HEK293 (cell line): Measurements from ENCODE around the gene CCDC127.
"Not testable (repeated sequence)": the region's sequence is repeated elsewhere in the genome, so short reads cannot be mapped to it uniquely, and the experiment has no call there.

Experiments
- CTCF ChIA-PET: fragments of 350-600 bp; formaldehyde crosslinking; extraction: SDS; loops from one replicate; lab custom pipeline; 2021; ENCODE audit warnings: antibody characterized with exemption; lab: Yijun Ruan, JAX
- POLR2A ChIA-PET: fragments of 300-600 bp; formaldehyde crosslinking; extraction: SDS; loops from one replicate; lab custom pipeline; 2020; ENCODE audit warnings: antibody characterized with exemption, inconsistent platforms; lab: Yijun Ruan, JAX
- H3K27ac ChIP-seq: fragments of 200-500 bp; sonication (Bioruptor generic); 2 replicates; pipeline ENCODE4 v1.5.1; 2014; ENCODE audit warnings: low read depth, low read length, control low read depth, inconsistent platforms; ENCODE audit errors: extremely low read depth
- H3K36me3 ChIP-seq, 2 experiments: fragments of 200-500 bp in 1 of 2; sonication (Bioruptor generic) in 1 of 2; 1 replicate in 1 of 2; 2 replicates in 1 of 2; pipeline ENCODE4 v1.5.1; 2014 to 2017; ENCODE audit warnings: inconsistent platforms in 2 of 2, low read length in 2 of 2; ENCODE audit not compliant: control insufficient read depth in 2 of 2, insufficient read depth in 1 of 2
- H3K4me1 ChIP-seq: fragments of 200-500 bp; sonication (Bioruptor generic); 2 replicates; pipeline ENCODE4 v1.5.1; 2014; ENCODE audit warnings: mild to moderate bottlenecking, low read length, inconsistent platforms; ENCODE audit not compliant: control insufficient read depth, insufficient read depth
- H3K4me3 ChIP-seq: 2 replicates; pipeline ENCODE4 v1.5.1; 2011; ENCODE audit warnings: low read depth, mild to moderate bottlenecking, control low read depth, low read length, moderate library complexity
- H3K9me3 ChIP-seq: fragments of 200-500 bp; sonication (Bioruptor generic); 2 replicates; pipeline ENCODE4 v1.5.1; 2014; ENCODE audit warnings: low read depth, low read length, inconsistent platforms; ENCODE audit not compliant: control insufficient read depth, insufficient read depth
- FEZF1 ChIP-seq: fragments of 450-650 bp; formaldehyde crosslinking; IDR thresholded peaks from 2 replicates; pipeline ENCODE4 v1.5.1; 2016; ENCODE audit warnings: missing biosample characterization, missing genetic modification characterization
- HOXA7 ChIP-seq: sonication (generic); formaldehyde crosslinking; IDR thresholded peaks from 2 replicates; pipeline ENCODE4 v1.8.1; 2022; ENCODE audit warnings: missing genetic modification reagents, borderline replicate concordance
- KLF1 ChIP-seq: fragments of 450-650 bp; formaldehyde crosslinking; IDR thresholded peaks from 2 replicates; pipeline ENCODE4 v1.5.1; 2016; ENCODE audit warnings: missing biosample characterization, missing genetic modification characterization
- KLF8 ChIP-seq: fragments of 450-650 bp; formaldehyde crosslinking; IDR thresholded peaks from 2 replicates; pipeline ENCODE4 v1.5.1; 2016; ENCODE audit warnings: missing biosample characterization, missing genetic modification characterization
- PRDM1 ChIP-seq: fragments of 450-650 bp; formaldehyde crosslinking; IDR thresholded peaks from 2 replicates; pipeline ENCODE4; 2016; ENCODE audit warnings: missing biosample characterization, missing genetic modification characterization
- PRDM6 ChIP-seq: fragments of 450-650 bp; formaldehyde crosslinking; IDR thresholded peaks from 2 replicates; pipeline ENCODE4 v1.5.1; 2017; ENCODE audit warnings: missing biosample characterization, missing genetic modification characterization
- ZBTB48 ChIP-seq: fragments of 450-650 bp; formaldehyde crosslinking; IDR thresholded peaks from 2 replicates; pipeline ENCODE4 v1.5.1; 2016; ENCODE audit warnings: missing biosample characterization, missing genetic modification characterization
- ZEB2 ChIP-seq: fragments of 450-650 bp; formaldehyde crosslinking; IDR thresholded peaks from 2 replicates; pipeline ENCODE4 v1.5.1; 2016; ENCODE audit warnings: missing biosample characterization, missing genetic modification characterization
- ZNF132 ChIP-seq: fragments of 450-650 bp; formaldehyde crosslinking; IDR thresholded peaks from 2 replicates; pipeline ENCODE4 v1.5.1; 2017; ENCODE audit warnings: missing biosample characterization, missing genetic modification characterization, borderline replicate concordance
- ZNF184 ChIP-seq: fragments of 450-650 bp; IDR thresholded peaks from 2 replicates; pipeline ENCODE4 v1.5.1; 2018; ENCODE audit warnings: missing biosample characterization, mild to moderate bottlenecking, missing genetic modification characterization
- ZNF354C ChIP-seq: fragments of 450-650 bp; formaldehyde crosslinking; IDR thresholded peaks from 2 replicates; pipeline ENCODE4 v1.5.1; 2016; ENCODE audit warnings: missing biosample characterization, missing genetic modification characterization, low read depth, borderline replicate concordance
- ZNF416 ChIP-seq: fragments of 450-650 bp; formaldehyde crosslinking; IDR thresholded peaks from 2 replicates; pipeline ENCODE4 v1.5.1; 2016; ENCODE audit warnings: missing biosample characterization, missing genetic modification characterization
- ZNF529 ChIP-seq: fragments of 450-650 bp; formaldehyde crosslinking; IDR thresholded peaks from 2 replicates; pipeline ENCODE4 v1.5.1; 2017; ENCODE audit warnings: missing genetic modification characterization, missing biosample characterization; ENCODE audit not compliant: insufficient replicate concordance
- ZNF549 ChIP-seq: fragments of 450-650 bp; IDR thresholded peaks from 2 replicates; pipeline ENCODE4 v1.5.1; 2018; ENCODE audit warnings: missing biosample characterization, missing genetic modification characterization, mild to moderate bottlenecking, inconsistent platforms, moderate library complexity
- ZNF670 ChIP-seq: fragments of 450-650 bp; formaldehyde crosslinking; IDR thresholded peaks from 2 replicates; pipeline ENCODE4 v1.5.1; 2016; ENCODE audit warnings: missing biosample characterization, missing genetic modification characterization, low read depth
- ZSCAN23 ChIP-seq: fragments of 450-650 bp; formaldehyde crosslinking; IDR thresholded peaks from 2 replicates; pipeline ENCODE4 v1.5.1; 2016; ENCODE audit warnings: missing biosample characterization, missing genetic modification characterization
- TF ChIP-seq, protein P1 (sequence below): fragments of 450-650 bp; formaldehyde crosslinking; IDR thresholded peaks from 2 replicates; pipeline ENCODE4 v1.5.1; 2016; ENCODE audit warnings: missing biosample characterization, missing genetic modification characterization
- TF ChIP-seq, protein P2 (sequence below): fragments of 450-650 bp; formaldehyde crosslinking; optimal IDR thresholded peaks from 2 replicates; pipeline ENCODE3; 2016; ENCODE audit warnings: missing biosample characterization, mild to moderate bottlenecking, missing genetic modification characterization
- TF ChIP-seq, protein P3 (sequence below): fragments of 450-650 bp; formaldehyde crosslinking; IDR thresholded peaks from 2 replicates; pipeline ENCODE4 v1.5.1; 2016; ENCODE audit warnings: missing biosample characterization, missing genetic modification characterization, borderline replicate concordance
- TF ChIP-seq, protein P4 (sequence below): fragments of 450-650 bp; formaldehyde crosslinking; IDR thresholded peaks from 2 replicates; pipeline ENCODE4 v1.5.1; 2016; ENCODE audit warnings: missing biosample characterization, missing genetic modification characterization, low read depth
- TF ChIP-seq, protein P5 (sequence below): fragments of 450-650 bp; formaldehyde crosslinking; IDR thresholded peaks from 2 replicates; pipeline ENCODE4 v1.5.1; 2016; ENCODE audit warnings: missing biosample characterization, missing genetic modification characterization

CCDC127 gene

GRCh38 chr5:164783-165182 is 53.2 kb downstream of the CCDC127 start:
- H3K27ac ChIP-seq, H3K36me3 ChIP-seq, H3K4me3 ChIP-seq, H3K9me3 ChIP-seq, H3K4me1 ChIP-seq, CTCF ChIA-PET: not testable (repeated sequence)
- TF ChIP-seq KLF1 (tag by site-specific recombination) (peak; percentile 75), KLF8 (tag by site-specific recombination) (peak; percentile 72; the same call in 1 of the 2 replicates)
- POLR2A ChIA-PET = interaction anchor here (0.7 kb wide), 2 partner anchors 27 to 43 kb away, joined by 4 read pairs; no protein-coding TSS in a partner anchor

DNA sequence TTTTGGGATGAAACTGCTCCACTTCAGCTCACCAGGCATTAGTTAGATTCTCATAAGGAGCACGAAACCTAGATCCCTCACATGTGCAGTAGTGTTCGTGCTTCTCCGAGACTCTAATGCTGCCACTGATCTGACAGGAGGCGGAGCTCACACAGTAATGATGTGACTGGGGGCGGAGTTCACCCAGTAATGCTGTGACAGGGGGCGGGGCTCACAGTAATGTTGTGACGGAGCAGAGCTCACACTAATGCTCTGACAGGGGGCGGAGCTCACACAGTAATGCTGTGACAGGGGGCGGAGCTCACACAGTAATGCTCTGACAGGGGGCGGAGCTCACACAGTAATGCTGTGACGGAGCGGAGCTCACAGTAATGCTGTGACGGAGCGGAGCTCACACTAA is 53.7 kb downstream of the CCDC127 start:
- TF ChIP-seq ZNF670 (tag by site-specific recombination) (no peak), ZSCAN23 (tag by site-specific recombination) (no peak), ZBTB48 (tag by site-specific recombination) (no peak), PRDM6 (tag by site-specific recombination) (no peak), ZNF549 (tag by site-specific recombination) (no peak), ZNF529 (tag by site-specific recombination) (no peak), HOXA7 (CRISPR knock-in tag) (no peak), ZNF354C (no peak), ZEB2 (tag by site-specific recombination) (no peak), ZNF184 (tag by site-specific recombination) (no peak), PRDM1 (no peak), ZNF416 (tag by site-specific recombination) (no peak), KLF1 (tag by site-specific recombination) (no peak), FEZF1 (tag by site-specific recombination) (no peak), ZNF132 (tag by site-specific recombination) (no peak)
- TF ChIP-seq, protein P1, sequence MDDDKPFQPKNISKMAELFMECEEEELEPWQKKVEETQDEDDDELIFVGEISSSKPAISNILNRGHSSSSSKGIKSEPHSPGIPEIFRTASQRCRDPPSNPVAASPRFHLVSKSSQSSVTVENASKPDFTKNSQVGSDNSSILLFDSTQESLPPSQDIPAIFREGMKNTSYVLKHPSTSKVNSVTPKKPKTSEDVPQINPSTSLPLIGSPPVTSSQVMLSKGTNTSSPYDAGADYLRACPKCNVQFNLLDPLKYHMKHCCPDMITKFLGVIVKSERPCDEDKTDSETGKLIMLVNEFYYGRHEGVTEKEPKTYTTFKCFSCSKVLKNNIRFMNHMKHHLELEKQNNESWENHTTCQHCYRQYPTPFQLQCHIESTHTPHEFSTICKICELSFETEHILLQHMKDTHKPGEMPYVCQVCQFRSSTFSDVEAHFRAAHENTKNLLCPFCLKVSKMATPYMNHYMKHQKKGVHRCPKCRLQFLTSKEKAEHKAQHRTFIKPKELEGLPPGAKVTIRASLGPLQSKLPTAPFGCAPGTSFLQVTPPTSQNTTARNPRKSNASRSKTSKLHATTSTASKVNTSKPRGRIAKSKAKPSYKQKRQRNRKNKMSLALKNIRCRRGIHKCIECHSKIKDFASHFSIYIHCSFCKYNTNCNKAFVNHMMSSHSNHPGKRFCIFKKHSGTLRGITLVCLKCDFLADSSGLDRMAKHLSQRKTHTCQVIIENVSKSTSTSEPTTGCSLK (tag by site-specific recombination) = no peak
- TF ChIP-seq, protein P2, sequence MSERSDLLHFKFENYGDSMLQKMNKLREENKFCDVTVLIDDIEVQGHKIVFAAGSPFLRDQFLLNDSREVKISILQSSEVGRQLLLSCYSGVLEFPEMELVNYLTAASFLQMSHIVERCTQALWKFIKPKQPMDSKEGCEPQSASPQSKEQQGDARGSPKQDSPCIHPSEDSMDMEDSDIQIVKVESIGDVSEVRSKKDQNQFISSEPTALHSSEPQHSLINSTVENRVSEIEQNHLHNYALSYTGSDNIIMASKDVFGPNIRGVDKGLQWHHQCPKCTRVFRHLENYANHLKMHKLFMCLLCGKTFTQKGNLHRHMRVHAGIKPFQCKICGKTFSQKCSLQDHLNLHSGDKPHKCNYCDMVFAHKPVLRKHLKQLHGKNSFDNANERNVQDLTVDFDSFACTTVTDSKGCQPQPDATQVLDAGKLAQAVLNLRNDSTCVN (tag by site-specific recombination) = no peak
- TF ChIP-seq, protein P3, sequence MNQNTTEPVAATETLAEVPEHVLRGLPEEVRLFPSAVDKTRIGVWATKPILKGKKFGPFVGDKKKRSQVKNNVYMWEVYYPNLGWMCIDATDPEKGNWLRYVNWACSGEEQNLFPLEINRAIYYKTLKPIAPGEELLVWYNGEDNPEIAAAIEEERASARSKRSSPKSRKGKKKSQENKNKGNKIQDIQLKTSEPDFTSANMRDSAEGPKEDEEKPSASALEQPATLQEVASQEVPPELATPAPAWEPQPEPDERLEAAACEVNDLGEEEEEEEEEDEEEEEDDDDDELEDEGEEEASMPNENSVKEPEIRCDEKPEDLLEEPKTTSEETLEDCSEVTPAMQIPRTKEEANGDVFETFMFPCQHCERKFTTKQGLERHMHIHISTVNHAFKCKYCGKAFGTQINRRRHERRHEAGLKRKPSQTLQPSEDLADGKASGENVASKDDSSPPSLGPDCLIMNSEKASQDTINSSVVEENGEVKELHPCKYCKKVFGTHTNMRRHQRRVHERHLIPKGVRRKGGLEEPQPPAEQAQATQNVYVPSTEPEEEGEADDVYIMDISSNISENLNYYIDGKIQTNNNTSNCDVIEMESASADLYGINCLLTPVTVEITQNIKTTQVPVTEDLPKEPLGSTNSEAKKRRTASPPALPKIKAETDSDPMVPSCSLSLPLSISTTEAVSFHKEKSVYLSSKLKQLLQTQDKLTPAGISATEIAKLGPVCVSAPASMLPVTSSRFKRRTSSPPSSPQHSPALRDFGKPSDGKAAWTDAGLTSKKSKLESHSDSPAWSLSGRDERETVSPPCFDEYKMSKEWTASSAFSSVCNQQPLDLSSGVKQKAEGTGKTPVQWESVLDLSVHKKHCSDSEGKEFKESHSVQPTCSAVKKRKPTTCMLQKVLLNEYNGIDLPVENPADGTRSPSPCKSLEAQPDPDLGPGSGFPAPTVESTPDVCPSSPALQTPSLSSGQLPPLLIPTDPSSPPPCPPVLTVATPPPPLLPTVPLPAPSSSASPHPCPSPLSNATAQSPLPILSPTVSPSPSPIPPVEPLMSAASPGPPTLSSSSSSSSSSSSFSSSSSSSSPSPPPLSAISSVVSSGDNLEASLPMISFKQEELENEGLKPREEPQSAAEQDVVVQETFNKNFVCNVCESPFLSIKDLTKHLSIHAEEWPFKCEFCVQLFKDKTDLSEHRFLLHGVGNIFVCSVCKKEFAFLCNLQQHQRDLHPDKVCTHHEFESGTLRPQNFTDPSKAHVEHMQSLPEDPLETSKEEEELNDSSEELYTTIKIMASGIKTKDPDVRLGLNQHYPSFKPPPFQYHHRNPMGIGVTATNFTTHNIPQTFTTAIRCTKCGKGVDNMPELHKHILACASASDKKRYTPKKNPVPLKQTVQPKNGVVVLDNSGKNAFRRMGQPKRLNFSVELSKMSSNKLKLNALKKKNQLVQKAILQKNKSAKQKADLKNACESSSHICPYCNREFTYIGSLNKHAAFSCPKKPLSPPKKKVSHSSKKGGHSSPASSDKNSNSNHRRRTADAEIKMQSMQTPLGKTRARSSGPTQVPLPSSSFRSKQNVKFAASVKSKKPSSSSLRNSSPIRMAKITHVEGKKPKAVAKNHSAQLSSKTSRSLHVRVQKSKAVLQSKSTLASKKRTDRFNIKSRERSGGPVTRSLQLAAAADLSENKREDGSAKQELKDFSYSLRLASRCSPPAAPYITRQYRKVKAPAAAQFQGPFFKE (tag by site-specific recombination) = no peak
- TF ChIP-seq, protein P4, sequence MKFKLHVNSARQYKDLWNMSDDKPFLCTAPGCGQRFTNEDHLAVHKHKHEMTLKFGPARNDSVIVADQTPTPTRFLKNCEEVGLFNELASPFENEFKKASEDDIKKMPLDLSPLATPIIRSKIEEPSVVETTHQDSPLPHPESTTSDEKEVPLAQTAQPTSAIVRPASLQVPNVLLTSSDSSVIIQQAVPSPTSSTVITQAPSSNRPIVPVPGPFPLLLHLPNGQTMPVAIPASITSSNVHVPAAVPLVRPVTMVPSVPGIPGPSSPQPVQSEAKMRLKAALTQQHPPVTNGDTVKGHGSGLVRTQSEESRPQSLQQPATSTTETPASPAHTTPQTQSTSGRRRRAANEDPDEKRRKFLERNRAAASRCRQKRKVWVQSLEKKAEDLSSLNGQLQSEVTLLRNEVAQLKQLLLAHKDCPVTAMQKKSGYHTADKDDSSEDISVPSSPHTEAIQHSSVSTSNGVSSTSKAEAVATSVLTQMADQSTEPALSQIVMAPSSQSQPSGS (tag by site-specific recombination) = no peak
- TF ChIP-seq, protein P5, sequence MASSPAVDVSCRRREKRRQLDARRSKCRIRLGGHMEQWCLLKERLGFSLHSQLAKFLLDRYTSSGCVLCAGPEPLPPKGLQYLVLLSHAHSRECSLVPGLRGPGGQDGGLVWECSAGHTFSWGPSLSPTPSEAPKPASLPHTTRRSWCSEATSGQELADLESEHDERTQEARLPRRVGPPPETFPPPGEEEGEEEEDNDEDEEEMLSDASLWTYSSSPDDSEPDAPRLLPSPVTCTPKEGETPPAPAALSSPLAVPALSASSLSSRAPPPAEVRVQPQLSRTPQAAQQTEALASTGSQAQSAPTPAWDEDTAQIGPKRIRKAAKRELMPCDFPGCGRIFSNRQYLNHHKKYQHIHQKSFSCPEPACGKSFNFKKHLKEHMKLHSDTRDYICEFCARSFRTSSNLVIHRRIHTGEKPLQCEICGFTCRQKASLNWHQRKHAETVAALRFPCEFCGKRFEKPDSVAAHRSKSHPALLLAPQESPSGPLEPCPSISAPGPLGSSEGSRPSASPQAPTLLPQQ = no peak
- CTCF ChIA-PET = no interaction called here
- POLR2A ChIA-PET = no interaction called here
- Histone ChIP-seq H3K9me3 (no peaks in the 10 kb centered on the region), H3K36me3 (no peaks in the 10 kb centered on the region), H3K4me3 (no peak overlapping the region), H3K27ac (no peak overlapping the region), H3K4me1 (no peaks in the 10 kb centered on the region; the same call in 1 of the 2 replicates)
